Measurements from ENCODE around the gene ACOXL. TPM values are rescaled to one million over a fixed set of nuclear protein-coding genes. Genes with fewer than 3 reads are reported as not detected.

The ACOXL gene
- total and polyA plus RNA-seq, 2 of the 8 experiments (the other 6 are each of a cell fraction or from before 2014, with no cell fraction given), result 11.4 to 20.6 TPM

- TF ChIP-seq ATF2 (IDR thresholded peaks at IDR 0.05; ENCODE audit: low read length), result no peak
- no peak for TF ChIP-seq CHD7 (IDR thresholded peaks at IDR 0.05; ENCODE audit: insufficient replicate concordance, low read length)
- no peak for TF ChIP-seq JUND (IDR thresholded peaks at IDR 0.05; ENCODE audit: low read length)
- no peak for TF ChIP-seq CHD2 (IDR thresholded peaks at IDR 0.05; ENCODE audit: low read length)
These were observed 9.2 kb downstream of the ACOXL start (continued) for GRCh38 chr2:110741491-110741980.
